AG10803 (cell line): ENCODE data around the gene DHRSX.

ENCODE experiments used
- DNase-seq: peaks from one replicate; pipeline ENCODE4 v3.0.0; 2010; ENCODE audit warnings: low read depth
- H3K4me3 ChIP-seq: 2 replicates; pipeline ENCODE4 v1.5.1; 2011; ENCODE audit warnings: mild to moderate bottlenecking, low read length, control low read depth
- TF ChIP-seq, protein P1 (sequence below): conservative IDR thresholded peaks from 2 replicates; pipeline ENCODE4 v1.5.1; 2011; ENCODE audit warnings: mild to moderate bottlenecking, low read length, control low read depth, inconsistent platforms

The DHRSX gene

DNA sequence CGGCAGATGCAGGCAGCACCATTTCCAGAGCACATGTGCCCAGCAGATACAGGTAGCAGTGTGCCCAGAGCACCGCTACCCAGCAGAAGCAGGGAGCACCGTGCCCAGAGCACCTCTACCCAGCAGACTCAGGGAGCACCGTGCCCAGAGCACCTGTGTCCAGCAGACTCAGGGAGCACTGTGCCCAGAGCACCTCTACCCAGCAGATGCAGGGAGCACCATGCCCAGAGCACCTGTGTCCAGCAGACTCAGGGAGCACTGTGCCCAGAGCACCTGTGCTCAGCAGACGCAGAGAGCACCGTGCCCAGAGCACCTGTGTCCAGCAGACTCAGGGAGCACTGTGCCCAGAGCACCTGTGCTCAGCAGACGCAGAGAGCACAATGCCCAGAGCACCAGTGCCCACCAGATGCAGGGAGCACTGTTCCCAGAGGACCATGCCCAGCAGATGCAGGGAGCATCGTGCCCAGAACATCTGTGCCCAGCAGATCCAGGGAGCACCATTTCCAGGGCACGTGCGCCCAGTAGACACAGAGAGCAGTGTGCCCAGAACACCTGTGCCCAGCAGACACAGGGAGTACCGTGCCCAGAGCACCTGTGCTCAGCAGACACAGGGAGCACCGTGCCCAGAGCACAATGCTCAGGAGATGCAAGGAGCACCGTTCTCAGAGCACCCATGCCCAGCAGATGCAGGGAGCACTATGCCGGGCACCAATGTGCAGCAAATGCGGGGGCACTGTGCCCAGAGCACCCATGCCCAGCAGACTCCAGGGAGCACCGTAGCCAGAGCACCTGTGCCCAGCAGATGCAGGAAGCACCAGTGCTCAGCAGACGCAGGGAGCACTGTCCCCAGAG, 236.4 kb downstream of the DHRSX start:
- no peak overlapping the region for H3K4me3 ChIP-seq
- no peak for DNase-seq
- TF ChIP-seq, protein P1, sequence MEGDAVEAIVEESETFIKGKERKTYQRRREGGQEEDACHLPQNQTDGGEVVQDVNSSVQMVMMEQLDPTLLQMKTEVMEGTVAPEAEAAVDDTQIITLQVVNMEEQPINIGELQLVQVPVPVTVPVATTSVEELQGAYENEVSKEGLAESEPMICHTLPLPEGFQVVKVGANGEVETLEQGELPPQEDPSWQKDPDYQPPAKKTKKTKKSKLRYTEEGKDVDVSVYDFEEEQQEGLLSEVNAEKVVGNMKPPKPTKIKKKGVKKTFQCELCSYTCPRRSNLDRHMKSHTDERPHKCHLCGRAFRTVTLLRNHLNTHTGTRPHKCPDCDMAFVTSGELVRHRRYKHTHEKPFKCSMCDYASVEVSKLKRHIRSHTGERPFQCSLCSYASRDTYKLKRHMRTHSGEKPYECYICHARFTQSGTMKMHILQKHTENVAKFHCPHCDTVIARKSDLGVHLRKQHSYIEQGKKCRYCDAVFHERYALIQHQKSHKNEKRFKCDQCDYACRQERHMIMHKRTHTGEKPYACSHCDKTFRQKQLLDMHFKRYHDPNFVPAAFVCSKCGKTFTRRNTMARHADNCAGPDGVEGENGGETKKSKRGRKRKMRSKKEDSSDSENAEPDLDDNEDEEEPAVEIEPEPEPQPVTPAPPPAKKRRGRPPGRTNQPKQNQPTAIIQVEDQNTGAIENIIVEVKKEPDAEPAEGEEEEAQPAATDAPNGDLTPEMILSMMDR, result no peak

DNA sequence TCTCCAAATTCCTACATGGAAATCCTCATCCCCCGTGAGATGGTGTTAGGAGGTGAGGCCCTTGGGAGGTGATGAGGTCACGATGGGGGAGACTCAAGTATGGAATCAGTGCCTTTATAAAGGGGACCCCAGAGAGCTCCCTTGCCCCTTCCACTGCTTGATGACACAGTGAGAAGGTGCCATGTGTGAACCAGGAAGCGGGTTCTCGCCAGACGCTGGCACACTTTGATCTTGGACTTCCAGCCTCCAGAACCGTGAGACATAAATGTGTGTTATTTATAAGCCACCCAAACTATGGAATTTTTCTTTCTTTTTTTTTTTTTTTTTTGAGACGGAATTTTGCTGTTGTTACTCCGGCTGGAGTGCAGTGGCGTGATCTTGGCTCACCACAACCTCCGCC, 237.6 kb downstream of the DHRSX start:
- H3K4me3 ChIP-seq, result no peak overlapping the region
- DNase-seq, result no peak
- TF ChIP-seq, protein P1, result no peak

DNA sequence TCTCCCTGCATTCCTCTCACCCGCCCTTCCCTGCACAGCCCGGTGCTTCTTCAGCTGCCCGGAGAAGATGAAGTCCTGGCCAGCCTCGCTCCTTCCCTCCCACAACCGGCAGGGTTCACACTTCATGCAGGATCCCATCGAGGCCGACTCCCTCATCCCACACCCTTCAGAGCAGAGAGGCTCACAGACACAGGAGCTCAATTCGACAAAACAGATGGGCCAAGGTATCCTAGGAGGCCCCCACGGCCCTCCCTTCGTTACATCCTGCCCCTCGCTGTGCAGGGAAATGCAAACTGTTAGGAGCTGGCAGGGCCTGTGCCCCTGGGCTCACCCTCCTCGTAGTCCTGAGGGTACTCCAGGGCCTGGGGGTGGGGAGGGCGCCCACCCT, 238.1 kb downstream of the DHRSX start:
- no peak for DNase-seq
- TF ChIP-seq, protein P1, result no peak
- no peak overlapping the region for H3K4me3 ChIP-seq

DNA sequence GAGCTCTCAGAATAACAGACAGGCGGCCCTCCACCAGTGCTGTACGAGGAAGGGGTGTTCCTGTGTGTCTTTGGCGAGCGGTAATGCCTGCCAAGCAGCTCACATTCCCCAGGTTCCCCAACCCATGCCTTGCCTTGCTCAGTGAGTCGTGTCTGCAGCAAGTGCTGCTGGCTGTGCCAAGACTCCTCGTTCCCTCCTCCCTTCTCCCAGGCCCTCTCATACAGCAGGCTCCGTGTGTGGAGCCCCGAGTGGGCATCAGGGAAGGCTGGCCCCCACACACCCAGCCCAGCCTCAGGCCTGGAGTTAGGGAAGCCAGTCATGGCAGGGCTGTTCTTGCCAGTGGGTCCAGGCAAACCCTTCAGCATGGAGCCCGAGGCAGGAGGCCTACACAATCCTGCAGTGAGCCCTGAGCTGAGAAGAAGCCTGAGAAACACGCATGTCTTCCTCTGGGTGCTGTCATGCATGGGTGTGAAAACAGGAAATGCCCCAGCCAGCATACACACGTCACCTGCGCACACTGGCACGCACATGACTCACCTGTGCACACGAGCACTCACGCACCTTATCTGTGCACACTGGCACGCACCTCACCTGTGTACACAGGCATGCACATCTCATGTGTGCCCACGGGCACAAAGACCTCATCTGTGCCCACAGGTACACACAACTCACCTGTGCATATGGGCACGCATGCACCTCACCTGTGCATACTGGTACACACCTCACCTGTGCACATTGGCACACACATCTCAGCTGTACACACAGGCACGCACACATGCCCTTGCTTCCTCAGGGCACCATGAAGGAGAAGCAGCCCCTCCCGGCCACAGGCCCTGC, 238.7 kb downstream of the DHRSX start:
- no peak overlapping the region for H3K4me3 ChIP-seq
- DNase-seq, result no peak
- TF ChIP-seq, protein P1, result no peak

DNA sequence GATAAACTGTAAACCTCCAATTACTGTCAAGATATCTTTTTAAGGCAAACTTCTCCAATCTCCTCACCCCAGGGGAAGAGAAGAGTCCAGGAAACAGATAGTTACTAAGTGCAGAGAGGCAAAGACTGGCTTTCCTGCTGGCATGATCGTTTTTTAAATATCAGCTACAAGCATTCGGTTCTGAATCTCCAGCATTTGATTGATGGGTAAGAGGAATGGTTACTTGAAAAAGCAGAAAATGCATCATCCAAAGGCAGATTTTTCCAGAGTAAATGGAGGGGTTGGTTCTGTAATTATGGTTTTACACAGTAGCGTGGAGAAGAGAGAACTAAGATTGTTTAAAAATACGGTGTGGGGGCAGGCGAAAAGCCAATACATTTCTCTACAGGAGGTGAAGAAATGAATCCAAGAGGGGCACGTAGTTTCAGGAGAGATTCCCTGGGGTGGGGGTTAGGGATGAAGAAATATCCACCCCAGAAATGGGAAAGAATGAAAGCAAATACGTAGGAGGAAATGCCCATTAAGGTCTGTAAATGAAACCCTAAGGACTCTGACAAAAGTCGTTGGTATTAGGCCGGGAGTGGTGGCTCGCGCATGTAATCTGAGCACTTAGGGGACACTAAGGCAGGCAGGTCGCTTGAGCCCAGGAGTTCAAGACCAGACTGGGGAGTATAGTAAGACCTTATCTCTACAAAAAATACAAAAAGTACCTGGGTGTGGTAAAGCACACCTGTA, 248.3 kb downstream of the DHRSX start:
- TF ChIP-seq, protein P1, result no peak
- no peak overlapping the region for H3K4me3 ChIP-seq

DNA sequence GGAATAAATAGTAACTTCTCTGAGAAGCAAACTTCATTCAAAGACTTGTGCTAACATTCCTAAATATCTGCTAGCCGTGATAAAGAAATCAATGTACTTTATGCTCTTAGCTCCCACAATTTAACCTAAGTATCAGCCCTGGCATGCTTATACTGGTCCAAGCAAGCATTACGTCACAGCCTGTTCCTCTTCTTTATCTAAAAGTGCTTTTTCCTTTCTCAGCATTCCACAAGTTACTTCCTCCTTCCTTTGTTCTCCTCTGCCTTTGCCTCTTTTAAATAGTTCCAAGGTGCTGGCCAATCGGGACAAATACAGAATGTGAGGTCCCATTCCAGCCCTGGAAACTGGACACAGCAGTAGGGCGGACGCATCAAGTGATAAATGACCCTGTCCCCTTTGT, 249.6 kb downstream of the DHRSX start:
- no peak for DNase-seq
- H3K4me3 ChIP-seq, result no peak overlapping the region
- TF ChIP-seq, protein P1, result no peak

More for the DNA sequence above, 248.3 kb downstream of the DHRSX start:
- DNase-seq, result no peak
